Panc1 (cell line): ENCODE results near the gene TBC1D23. TPM values are rescaled to one million over a fixed set of nuclear protein-coding genes. Genes with fewer than 3 reads are reported as not detected.

Experiments
- ATAC-seq: fragments of 200-7000 bp; cut with Tn5 transposase; 2 replicates; pipeline ENCODE4 v1.9.1; 2020; ENCODE audit warnings: mild to moderate bottlenecking, moderate library complexity
- BruUV-seq: library from RNA; stranded (reverse); fragments of 400-500 nt; replicated peaks from 2 replicates; lab custom pipeline; 2021; lab: Mats Ljungman, UMichigan
- CTCF ChIA-PET: fragments of 300-600 bp; sonication (Branson Sonifier 250); formaldehyde crosslinking; loops from one replicate; lab custom pipeline; 2022; ENCODE audit warnings: antibody characterized with exemption; lab: Charles Lee
- POLR2A ChIA-PET: fragments of 300-600 bp; sonication (Branson Sonifier 250); formaldehyde crosslinking; loops from one replicate; lab custom pipeline; 2022; ENCODE audit warnings: antibody characterized with exemption; lab: Charles Lee
- DNase-seq: peaks from one replicate; pipeline ENCODE4 v3.0.0-alpha.2; 2010; ENCODE audit warnings: low read depth, low spot score
- H3K27ac ChIP-seq: 2 replicates; pipeline ENCODE4 v1.5.1; 2011; ENCODE audit warnings: mild to moderate bottlenecking, low read length, inconsistent platforms
- H3K27me3 ChIP-seq: fragments of 200-500 bp; sonication (Bioruptor generic); 2 replicates; pipeline ENCODE4 v1.6.0; 2014; ENCODE audit warnings: low read length, inconsistent platforms; ENCODE audit not compliant: control insufficient read depth, insufficient read depth
- H3K36me3 ChIP-seq: fragments of 200-500 bp; sonication (Bioruptor generic); 2 replicates; pipeline ENCODE4 v1.5.1; 2014; ENCODE audit warnings: inconsistent platforms, mild to moderate bottlenecking, low read length, moderate library complexity; ENCODE audit not compliant: control insufficient read depth, insufficient read depth
- H3K4me1 ChIP-seq: 2 replicates; pipeline ENCODE4 v1.5.1; 2011; ENCODE audit warnings: inconsistent platforms, mild to moderate bottlenecking, low read length, moderate library complexity; ENCODE audit not compliant: control insufficient read depth, insufficient read depth
- H3K4me3 ChIP-seq, 2 experiments: 2 replicates each; pipeline ENCODE4 v1.5.1; 2011 to 2012; ENCODE audit warnings: low read depth in 2 of 2, low read length in 2 of 2, mild to moderate bottlenecking in 2 of 2, inconsistent platforms in 1 of 2, moderate library complexity in 1 of 2
- H3K9me3 ChIP-seq: fragments of 200-500 bp; sonication (Bioruptor generic); 2 replicates; pipeline ENCODE4 v1.5.1; 2014; ENCODE audit warnings: low read depth, mild to moderate bottlenecking, inconsistent platforms, low read length, moderate library complexity; ENCODE audit not compliant: control insufficient read depth, insufficient read depth
- CTCF ChIP-seq: fragments of 450-650 bp; IDR thresholded peaks from 2 replicates; pipeline ENCODE4 v1.5.1; 2017; ENCODE audit warnings: mild to moderate bottlenecking
- POLR2AphosphoS5 ChIP-seq: IDR thresholded peaks from 2 replicates; pipeline ENCODE4 v1.6.1; 2012; ENCODE audit warnings: mild to moderate bottlenecking, low read depth, low read length, moderate library complexity
- REST ChIP-seq, 2 experiments: IDR thresholded peaks; 2 replicates each; pipeline ENCODE4 v1.6.1; 2011 to 2012; ENCODE audit warnings: low read depth in 2 of 2, control low read depth in 1 of 2, low read length in 1 of 2, mild to moderate bottlenecking in 1 of 2, moderate library complexity in 1 of 2; ENCODE audit not compliant: insufficient read depth in 1 of 2
- SIN3A ChIP-seq: IDR thresholded peaks from 2 replicates; pipeline ENCODE4 v1.6.1; 2012; ENCODE audit warnings: low read depth, mild to moderate bottlenecking, low read length, moderate library complexity, borderline replicate concordance; ENCODE audit not compliant: insufficient read depth
- TCF7L2 ChIP-seq: IDR thresholded peaks from 2 replicates; pipeline ENCODE4 v1.6.1; 2011; ENCODE audit warnings: mild to moderate bottlenecking, low read depth, low read length, inconsistent platforms
- in situ Hi-C: cut with HindIII; loops from 2 replicates; pipeline ENCODE4 v1.10.0; 2016; ENCODE audit warnings: low sequenced_read_pairs, low pct_unique_long_range_greater_than_20kb
- intact Hi-C: fragments of 100-400 bp; cut with micrococcal nuclease; formaldehyde crosslinking; loops from one replicate; pipeline ENCODE4 v1.10.0; 2022; ENCODE audit not compliant: unreplicated experiment
- total RNA-seq: library from RNA; stranded (reverse); gene quantifications from one replicate; pipeline ENCODE4 v1.2.1, GENCODE V29; 2021; ENCODE audit not compliant: unreplicated experiment

TBC1D23 gene
- total RNA-seq, 1 experiment from 2014 or later = 39.4 TPM

- DNase-seq (peak; percentile 70), ATAC-seq (peak; percentile 83)
- intact Hi-C loops (loop anchor here (10.0 kb wide), 1 partner anchor 65 kb away; the partner anchor contains the start of gene NIT2), in situ Hi-C loops (no loop called here)
- ChIA-PET POLR2A (interaction anchor here (1.4 kb wide), 1 partner anchor 9 kb away, joined by 6 read pairs; the partner anchor contains the start of gene TBC1D23), CTCF (interaction anchor here (0.9 to 1.4 kb wide), 2 partner anchors 47 to 438 kb away, joined by 3 read pairs; no protein-coding TSS in a partner anchor)
- no TSS peak for BruUV-seq
- TF ChIP-seq CTCF = no peak
- no peak for TF ChIP-seq REST (IDR thresholded peaks at IDR 0.05; ENCODE audit: insufficient read depth in 1 of 2, low read depth in 2 of 2, low read length in 1 of 2)
- TF ChIP-seq SIN3A = no peak
- no peak for TF ChIP-seq TCF7L2
- TF ChIP-seq POLR2AphosphoS5 = no peak
- no peaks in the 10 kb centered on the region for H3K27me3 ChIP-seq
- no peaks in the 10 kb centered on the region for H3K36me3 ChIP-seq
- no peaks in the 10 kb centered on the region for H3K4me1 ChIP-seq
- no peak overlapping the region for H3K27ac ChIP-seq
- H3K9me3 ChIP-seq = no peaks in the 10 kb centered on the region
- H3K4me3 ChIP-seq = no peak overlapping the region
Observed at GRCh38 chr3:100269410-100270214, 8.8 kb downstream of the TBC1D23 start.

GRCh38 chr3:100270215-100270583, 9.4 kb downstream of the TBC1D23 start:
- DNase-seq (no peak), ATAC-seq (peak; percentile 19; the same call in 1 of the 2 replicates)
- BruUV-seq = no TSS peak
- H3K4me1 ChIP-seq = no peaks in the 10 kb centered on the region
- no peaks in the 10 kb centered on the region for H3K27me3 ChIP-seq
- CTCF ChIA-PET = no interaction called here
- H3K36me3 ChIP-seq = no peaks in the 10 kb centered on the region
- no peaks in the 10 kb centered on the region for H3K9me3 ChIP-seq
- POLR2A ChIA-PET = interaction anchor here (1.4 kb wide), 1 partner anchor 10 kb away, joined by 6 read pairs; the partner anchor contains the start of gene TBC1D23
- no peak for TF ChIP-seq POLR2AphosphoS5
- in situ Hi-C loops (no loop called here), intact Hi-C loops (loop anchor here (10.0 kb wide), 1 partner anchor 65 kb away; the partner anchor contains the start of gene NIT2)
- H3K27ac ChIP-seq = no peak overlapping the region
- no peak overlapping the region for H3K4me3 ChIP-seq

- Histone ChIP-seq H3K36me3 (no peaks in the 10 kb centered on the region), H3K9me3 (no peaks in the 10 kb centered on the region), H3K27ac (no peak overlapping the region), H3K27me3 (no peaks in the 10 kb centered on the region), H3K4me1 (no peaks in the 10 kb centered on the region), H3K4me3 (no peak overlapping the region)
- TF ChIP-seq TCF7L2 = no peak
- no peak for TF ChIP-seq SIN3A
- TF ChIP-seq CTCF = no peak
- no peak for TF ChIP-seq REST (IDR thresholded peaks at IDR 0.05; ENCODE audit: insufficient read depth in 1 of 2, low read depth in 2 of 2, low read length in 1 of 2)
- TF ChIP-seq POLR2AphosphoS5 = no peak
- BruUV-seq = no TSS peak
- ChIA-PET POLR2A (no interaction called here), CTCF (no interaction called here)
- intact Hi-C loops = loop anchor here (10.0 kb wide), 1 partner anchor 63 kb away; the partner anchor contains the start of gene NIT2
- ATAC-seq (no peak), DNase-seq (no peak)
- in situ Hi-C loops = no loop called here
Observed at GRCh38 chr3:100271522-100271921, 10.7 kb downstream of the TBC1D23 start.
